Activated naive CD8-positive, alpha-beta T cell treated with anti-CD3 and anti-CD28 coated beads, Interleukin-2, amount 10 ng/mL, durations not matched to agents 7 days and 5 days (primary cell): ENCODE results near the gene TFDP2. TPM values are rescaled to one million over a fixed set of nuclear protein-coding genes. Genes with fewer than 3 reads are reported as not detected.

Experiments used
- ATAC-seq: fragments of 150-1000 bp; cut with Tn5 transposase; one replicate; pipeline ENCODE4 v1.10.0; 2021; ENCODE audit warnings: low read depth, moderate library complexity
- POLR2A ChIA-PET: fragments of 350-600 bp; sonication (Branson Sonifier 250); formaldehyde crosslinking; loops from one replicate; lab custom pipeline; 2021; ENCODE audit warnings: antibody characterized with exemption; lab: Charles Lee
- DNase-seq: peaks from one replicate; pipeline ENCODE4 v3.0.0; 2021
- H3K27ac Mint-ChIP-seq: one replicate; pipeline ENCODE4 v1.8.0; 2022; ENCODE audit warnings: mild to moderate bottlenecking, mixed read lengths
- H3K27me3 Mint-ChIP-seq: one replicate; pipeline ENCODE4 v1.8.0; 2022; ENCODE audit warnings: mild to moderate bottlenecking, moderate library complexity, mixed read lengths
- H3K36me3 Mint-ChIP-seq: one replicate; pipeline ENCODE4 v1.8.0; 2021; ENCODE audit warnings: mild to moderate bottlenecking, mixed read lengths
- H3K4me1 Mint-ChIP-seq: one replicate; pipeline ENCODE4 v1.8.0; 2021; ENCODE audit warnings: mixed read lengths
- H3K4me3 Mint-ChIP-seq: one replicate; pipeline ENCODE4 v1.8.0; 2022; ENCODE audit warnings: mild to moderate bottlenecking, moderate library complexity, mixed read lengths
- H3K9me3 Mint-ChIP-seq: one replicate; pipeline ENCODE4 v1.8.0; 2021; ENCODE audit warnings: mixed read lengths
- total RNA-seq, 2 experiments: library from RNA; stranded (reverse); gene quantifications; one replicate each; pipeline ENCODE4 v1.2.3, GENCODE V29; 2021

Gene TFDP2, protein sequence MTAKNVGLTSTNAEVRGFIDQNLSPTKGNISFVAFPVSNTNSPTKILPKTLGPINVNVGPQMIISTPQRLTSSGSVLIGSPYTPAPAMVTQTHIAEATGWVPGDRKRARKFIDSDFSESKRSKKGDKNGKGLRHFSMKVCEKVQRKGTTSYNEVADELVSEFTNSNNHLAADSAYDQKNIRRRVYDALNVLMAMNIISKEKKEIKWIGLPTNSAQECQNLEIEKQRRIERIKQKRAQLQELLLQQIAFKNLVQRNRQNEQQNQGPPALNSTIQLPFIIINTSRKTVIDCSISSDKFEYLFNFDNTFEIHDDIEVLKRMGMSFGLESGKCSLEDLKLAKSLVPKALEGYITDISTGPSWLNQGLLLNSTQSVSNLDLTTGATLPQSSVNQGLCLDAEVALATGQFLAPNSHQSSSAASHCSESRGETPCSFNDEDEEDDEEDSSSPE
- 10 to 100 TPM; 32.1 to 37.1 TPM for total RNA-seq

GRCh38 chr3:142148792-142149672, at the start of gene TFDP2:
Gene TFDP2, minus strand, starts transcription at chr3:142149544. Its CDS starts 47,795 bp downstream, at chr3:142101749.
- DNase-seq (peak; percentile 89), ATAC-seq (peak; percentile 100)
- H3K4me1 Mint-ChIP-seq: peaks cover 22% of the 10 kb centered on the region
- peak within 1 kb of the TSS; percentile 89 for H3K4me3 Mint-ChIP-seq
- no peaks in the 10 kb centered on the region for H3K9me3 Mint-ChIP-seq
- H3K36me3 Mint-ChIP-seq: no peaks in the 10 kb centered on the region
- POLR2A ChIA-PET: interaction anchor here (1.3 to 1.4 kb wide), 2 partner anchors 24 to 853 kb away, joined by 3 to 4 read pairs; partner anchors contain the start of gene U2SURP
- H3K27ac Mint-ChIP-seq: peak within 1 kb of the TSS; percentile 87
- H3K27me3 Mint-ChIP-seq: peaks cover 4% of the 10 kb centered on the region

- peaks cover 11% of the 10 kb centered on the region for H3K36me3 Mint-ChIP-seq
- ATAC-seq: no peak
- POLR2A ChIA-PET: no interaction called here
Measured at GRCh38 chr3:142188846-142189245, 39.5 kb upstream of the TFDP2 start.

GRCh38 chr3:142180761-142181362, 31.5 kb upstream of the TFDP2 start:
- Mint-ChIP-seq H3K36me3 (peaks cover 5% of the 10 kb centered on the region), H3K4me1 (no peaks in the 10 kb centered on the region), H3K4me3 (no peak overlapping the region), H3K27ac (no peak overlapping the region), H3K27me3 (no peaks in the 10 kb centered on the region), H3K9me3 (no peaks in the 10 kb centered on the region)
- ATAC-seq (no peak), DNase-seq (no peak)
- POLR2A ChIA-PET: no interaction called here

More at GRCh38 chr3:142188846-142189245, 39.5 kb upstream of the TFDP2 start:
- H3K27me3 Mint-ChIP-seq: no peaks in the 10 kb centered on the region
- H3K9me3 Mint-ChIP-seq: no peaks in the 10 kb centered on the region
- H3K4me1 Mint-ChIP-seq: no peaks in the 10 kb centered on the region
- no peak overlapping the region for H3K27ac Mint-ChIP-seq
- no peak for DNase-seq
- H3K4me3 Mint-ChIP-seq: no peak overlapping the region

GRCh38 chr3:142175478-142175877, 26.1 kb upstream of the TFDP2 start:
- ATAC-seq (no peak), DNase-seq (no peak)
- H3K4me3 Mint-ChIP-seq: no peak overlapping the region
- H3K27me3 Mint-ChIP-seq: no peaks in the 10 kb centered on the region
- no peaks in the 10 kb centered on the region for H3K9me3 Mint-ChIP-seq
- peaks cover 4% of the 10 kb centered on the region for H3K4me1 Mint-ChIP-seq
- POLR2A ChIA-PET: no interaction called here
- no peak overlapping the region for H3K27ac Mint-ChIP-seq
- peaks cover 6% of the 10 kb centered on the region for H3K36me3 Mint-ChIP-seq

DNA sequence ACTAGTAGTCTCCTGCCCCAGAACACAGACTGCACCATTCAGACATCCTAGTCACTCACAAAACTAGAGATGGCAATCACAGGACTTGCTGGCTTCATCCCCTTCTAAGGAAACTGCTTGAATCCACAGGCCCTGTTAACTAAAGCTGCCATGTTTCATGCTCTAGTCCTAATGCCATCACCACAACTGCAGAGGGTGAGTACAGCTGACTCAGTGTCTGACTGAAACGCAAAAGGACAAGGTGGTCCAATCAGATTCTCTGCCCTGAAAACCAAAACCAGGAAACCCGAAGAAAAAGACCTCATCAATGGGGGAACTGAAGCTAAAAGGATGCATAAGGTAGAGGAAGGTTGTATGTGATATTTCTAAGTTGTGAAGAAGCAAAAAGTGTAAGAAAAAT, 25.2 kb upstream of the TFDP2 start:
- no peaks in the 10 kb centered on the region for H3K9me3 Mint-ChIP-seq
- H3K4me1 Mint-ChIP-seq: peaks cover 4% of the 10 kb centered on the region
- ATAC-seq (peak; percentile 54), DNase-seq (no peak)
- no peaks in the 10 kb centered on the region for H3K27me3 Mint-ChIP-seq
- H3K27ac Mint-ChIP-seq: no peak overlapping the region
- POLR2A ChIA-PET: no interaction called here
- H3K36me3 Mint-ChIP-seq: peaks cover 4% of the 10 kb centered on the region
- H3K4me3 Mint-ChIP-seq: no peak overlapping the region

DNA sequence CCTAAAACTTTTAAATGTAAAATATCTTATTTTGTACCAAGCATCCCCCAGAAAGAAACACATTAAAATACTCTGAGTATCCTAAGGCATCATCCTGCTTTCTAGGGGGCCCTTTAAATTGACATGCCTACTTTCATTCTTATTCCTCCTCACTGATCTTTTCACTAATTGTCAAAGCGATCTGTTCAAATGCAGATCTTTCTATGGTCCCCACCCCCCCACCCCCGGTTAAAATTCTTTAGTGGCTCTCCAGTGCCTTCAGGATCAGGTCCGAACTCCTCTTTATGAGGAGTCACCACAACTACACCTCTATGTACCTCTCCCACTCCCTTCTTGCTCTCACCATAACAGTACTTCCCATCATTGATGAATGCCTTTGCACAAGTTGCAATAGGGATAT, 19.2 kb upstream of the TFDP2 start:
- ATAC-seq: no peak
- H3K36me3 Mint-ChIP-seq: peaks cover 8% of the 10 kb centered on the region
- H3K4me1 Mint-ChIP-seq: peaks cover 3% of the 10 kb centered on the region
- DNase-seq: no peak
- H3K9me3 Mint-ChIP-seq: no peaks in the 10 kb centered on the region
- no peak overlapping the region for H3K27ac Mint-ChIP-seq
- no peak overlapping the region for H3K4me3 Mint-ChIP-seq
- POLR2A ChIA-PET: no interaction called here
- no peaks in the 10 kb centered on the region for H3K27me3 Mint-ChIP-seq

GRCh38 chr3:142165194-142165593, 15.8 kb upstream of the TFDP2 start:
- Mint-ChIP-seq H3K27me3 (no peaks in the 10 kb centered on the region), H3K27ac (no peak overlapping the region)
- POLR2A ChIA-PET: no interaction called here

GRCh38 chr3:142159083-142159740, 9.9 kb upstream of the TFDP2 start:
- H3K9me3 Mint-ChIP-seq: no peaks in the 10 kb centered on the region
- H3K4me1 Mint-ChIP-seq: no peaks in the 10 kb centered on the region

More at GRCh38 chr3:142165194-142165593, 15.8 kb upstream of the TFDP2 start:
- DNase-seq (no peak), ATAC-seq (no peak)
- H3K36me3 Mint-ChIP-seq: peaks cover 11% of the 10 kb centered on the region
- peaks cover 3% of the 10 kb centered on the region for H3K4me1 Mint-ChIP-seq
- H3K9me3 Mint-ChIP-seq: no peaks in the 10 kb centered on the region
- no peak overlapping the region for H3K4me3 Mint-ChIP-seq

DNA sequence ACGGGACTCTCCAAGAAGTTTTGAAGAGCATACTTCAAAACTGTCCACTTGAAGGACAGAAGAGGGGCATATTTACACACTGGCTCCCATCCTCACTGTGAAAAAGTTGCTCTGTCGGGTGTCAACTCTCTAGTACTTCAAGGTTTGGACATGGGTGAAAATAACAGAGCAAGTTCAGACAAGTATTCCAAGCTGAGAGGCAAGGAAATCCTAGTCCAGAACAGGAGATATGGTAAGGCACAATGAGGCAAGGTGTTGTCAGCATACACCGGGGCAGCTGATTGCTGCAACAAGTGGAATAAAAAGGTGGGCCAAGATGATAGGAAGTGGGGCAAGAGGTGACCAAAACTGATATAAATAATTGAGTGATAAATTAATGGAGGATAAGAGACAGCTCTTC, 4.8 kb upstream of the TFDP2 start:
- POLR2A ChIA-PET: no interaction called here
- Mint-ChIP-seq H3K4me1 (peaks cover 3% of the 10 kb centered on the region), H3K27ac (no peak overlapping the region), H3K36me3 (no peaks in the 10 kb centered on the region), H3K4me3 (no peak overlapping the region), H3K27me3 (peaks cover 4% of the 10 kb centered on the region), H3K9me3 (no peaks in the 10 kb centered on the region)
- ATAC-seq (no peak), DNase-seq (no peak)

More at GRCh38 chr3:142159083-142159740, 9.9 kb upstream of the TFDP2 start:
- POLR2A ChIA-PET: no interaction called here
- no peaks in the 10 kb centered on the region for H3K27me3 Mint-ChIP-seq
- H3K4me3 Mint-ChIP-seq: no peak overlapping the region
- no peak for DNase-seq
- no peak for ATAC-seq
- H3K27ac Mint-ChIP-seq: no peak overlapping the region
- H3K36me3 Mint-ChIP-seq: peaks cover 2% of the 10 kb centered on the region

- no peak overlapping the region for H3K4me3 Mint-ChIP-seq
- peaks cover 13% of the 10 kb centered on the region for H3K4me1 Mint-ChIP-seq
- no peaks in the 10 kb centered on the region for H3K36me3 Mint-ChIP-seq
- no peak for ATAC-seq
- no peaks in the 10 kb centered on the region for H3K9me3 Mint-ChIP-seq
- POLR2A ChIA-PET: no interaction called here
- peaks cover 4% of the 10 kb centered on the region for H3K27me3 Mint-ChIP-seq
- no peak for DNase-seq
- no peak overlapping the region for H3K27ac Mint-ChIP-seq
Measured at GRCh38 chr3:142152384-142152783, 3.0 kb upstream of the TFDP2 start.

- DNase-seq (no peak), ATAC-seq (no peak)
- no peaks in the 10 kb centered on the region for H3K36me3 Mint-ChIP-seq
- no peak overlapping the region for H3K4me3 Mint-ChIP-seq
- no peak overlapping the region for H3K27ac Mint-ChIP-seq
- no peaks in the 10 kb centered on the region for H3K9me3 Mint-ChIP-seq
- POLR2A ChIA-PET: no interaction called here
- H3K27me3 Mint-ChIP-seq: peaks cover 4% of the 10 kb centered on the region
- H3K4me1 Mint-ChIP-seq: peaks cover 18% of the 10 kb centered on the region
Measured at GRCh38 chr3:142151828-142152227, 2.5 kb upstream of the TFDP2 start.

DNA sequence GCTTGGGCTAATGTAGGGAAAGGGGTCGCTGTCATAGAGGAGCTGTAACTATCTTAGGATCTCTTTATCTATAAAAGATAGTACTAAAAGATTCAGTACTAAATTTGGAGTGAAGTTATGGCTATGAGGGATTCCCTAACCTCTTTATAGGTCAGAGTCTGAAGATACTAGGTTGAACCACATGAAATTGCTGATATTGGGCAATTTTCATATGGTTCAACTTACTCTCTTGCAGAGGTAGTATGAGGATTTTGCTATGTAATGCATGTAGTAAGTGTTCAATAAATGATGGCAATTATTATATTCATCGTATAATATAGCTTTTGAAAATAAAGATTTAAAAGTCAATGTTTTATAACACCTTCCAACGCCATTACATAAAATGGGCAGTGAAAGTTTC, 1.9 kb upstream of the TFDP2 start:
- no peak overlapping the region for H3K27ac Mint-ChIP-seq
- ATAC-seq: no peak
- H3K4me3 Mint-ChIP-seq: no peak overlapping the region
- DNase-seq: no peak
- POLR2A ChIA-PET: no interaction called here
- H3K4me1 Mint-ChIP-seq: peaks cover 19% of the 10 kb centered on the region
- no peaks in the 10 kb centered on the region for H3K9me3 Mint-ChIP-seq
- H3K36me3 Mint-ChIP-seq: no peaks in the 10 kb centered on the region
- H3K27me3 Mint-ChIP-seq: peaks cover 4% of the 10 kb centered on the region

DNA sequence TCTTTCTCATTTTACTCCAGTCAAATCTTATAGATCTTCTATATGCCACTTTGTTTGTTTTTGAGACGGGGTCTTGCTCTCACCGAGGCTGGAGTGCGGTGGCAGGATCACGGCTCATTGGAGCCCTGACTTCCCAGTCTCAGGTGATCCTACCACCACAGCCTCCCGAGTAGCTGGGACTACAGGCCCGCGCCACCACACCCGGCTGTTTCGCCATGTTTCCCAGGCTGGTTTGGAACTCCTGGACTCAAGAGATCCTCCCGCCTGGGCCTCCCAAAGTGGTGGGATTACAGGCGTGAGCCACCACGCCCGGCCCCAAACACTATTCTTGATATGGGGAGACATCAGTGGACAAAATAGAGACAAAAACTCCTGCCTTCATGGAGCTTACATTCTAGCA, 927 bp upstream of the TFDP2 start:
- Mint-ChIP-seq H3K36me3 (no peaks in the 10 kb centered on the region), H3K4me3 (no peak overlapping the region), H3K27me3 (peaks cover 4% of the 10 kb centered on the region), H3K9me3 (no peaks in the 10 kb centered on the region), H3K27ac (no peak overlapping the region), H3K4me1 (peaks cover 19% of the 10 kb centered on the region)
- no peak for DNase-seq
- POLR2A ChIA-PET: interaction anchor here (1.4 kb wide), 1 partner anchor 23 kb away, joined by 3 read pairs; no protein-coding TSS in a partner anchor
- ATAC-seq: no peak
